Left lung (tissue), 10 donors: ENCODE measurements around the gene TSHZ2. TPM values are rescaled to one million over a fixed set of nuclear protein-coding genes. Genes with fewer than 3 reads are reported as not detected.
"Not testable (repeated sequence)": the region's sequence is repeated elsewhere in the genome, so short reads cannot be mapped to it uniquely, and the experiment has no call there.

Source experiments
- ATAC-seq: fragments of 200-7000 bp; cut with Tn5 transposase; one replicate; pipeline ENCODE4 v1.9.1; 2020; ENCODE audit warnings: moderate library complexity
- DNase-seq, 4 donors: peaks; one replicate each; pipeline ENCODE4 v3.0.0-alpha.2; 2013 to 2020
- H3K27ac ChIP-seq, 2 donors: fragments of 200-600 bp; sonication (generic) in 1 of 2; one replicate each; pipeline versions ENCODE4 v1.5.0 to v1.8.0; 2020 to 2021
- H3K27me3 ChIP-seq, 2 donors: fragments of 200-600 bp; sonication (generic) in 1 of 2; one replicate each; pipeline versions ENCODE4 v1.5.0 to v1.8.0; 2020 to 2021
- H3K36me3 ChIP-seq, 2 donors: fragments of 200-600 bp; sonication (generic) in 1 of 2; one replicate each; pipeline versions ENCODE4 v1.5.0 to v1.8.0; 2020 to 2021
- H3K4me1 ChIP-seq, 2 donors: fragments of 200-600 bp; one replicate each; pipeline ENCODE4 v1.8.0; 2021
- H3K4me3 ChIP-seq, 2 donors: fragments of 200-600 bp; sonication (generic) in 1 of 2; one replicate each; pipeline versions ENCODE4 v1.5.0 to v1.8.0; 2020 to 2021; ENCODE audit warnings: mild to moderate bottlenecking in 1 of 2
- H3K9me3 ChIP-seq, 2 donors: fragments of 200-600 bp; sonication (generic) in 1 of 2; one replicate each; pipeline versions ENCODE4 v1.5.0 to v1.8.0; 2020 to 2021
- CTCF ChIP-seq, 2 donors: fragments of 200-600 bp; sonication (generic) in 1 of 2; IDR thresholded peaks; one replicate each; pipeline versions ENCODE4 v1.5.0 to v1.8.0; 2021; ENCODE audit warnings: antibody characterized with exemption in 2 of 2
- intact Hi-C, 2 donors: fragments of 100-400 bp; cut with DNase I; formaldehyde crosslinking; loops; one replicate each; pipeline versions ENCODE4 v1.11.2 to v1.14.2; 2022
- polyA plus RNA-seq, 6 donors: library from polyadenylated mRNA; unstranded; fragments of 120-200 nt; gene quantifications; one replicate each; pipeline ENCODE4 v1.2.1, GENCODE V29; 2013; ENCODE audit not compliant: insufficient read length in 6 of 6
- total RNA-seq, 2 donors: library from RNA; stranded (reverse); fragmentation: NEBNext Ultra II Directional; extraction: Animal tissue kit (Norgen Biotek cat#: 25700); gene quantifications; one replicate each; pipeline ENCODE4 v1.2.1, GENCODE V29; 2021
- donor health status: DM: no; HTN: yes; CAD: no.
- donor health status: DM: no; HTN: no; CAD: no.

TSHZ2 gene
- total and polyA plus RNA-seq, 8 donors: 7.6 to 20.7 (median 13.9) TPM

- Histone ChIP-seq H3K27me3 (no peaks in the 10 kb centered on the region), H3K9me3 (no peaks in the 10 kb centered on the region), H3K27ac (no peak overlapping the region), H3K4me1 (no peaks in the 10 kb centered on the region), H3K4me3 (no peak overlapping the region), H3K36me3 (no peaks in the 10 kb centered on the region)
- intact Hi-C loops: no loop called here
- TF ChIP-seq CTCF (IDR thresholded peaks at IDR 0.05): no peak
- DNase-seq: no peak
- no peak for ATAC-seq
Measured at GRCh38 chr20:53362736-53363135, 390.6 kb downstream of the TSHZ2 start.

- H3K27ac ChIP-seq: no peak overlapping the region
- intact Hi-C loops: no loop called here
- H3K27me3 ChIP-seq: no peaks in the 10 kb centered on the region
- TF ChIP-seq CTCF (IDR thresholded peaks at IDR 0.05): no peak
- no peaks in the 10 kb centered on the region for H3K36me3 ChIP-seq
- DNase-seq: no peak
- ATAC-seq: no peak
- no peak overlapping the region for H3K4me3 ChIP-seq
- H3K4me1 ChIP-seq: no peaks in the 10 kb centered on the region
- H3K9me3 ChIP-seq: no peaks in the 10 kb centered on the region
Measured at GRCh38 chr20:53364646-53365045, 392.5 kb downstream of the TSHZ2 start.

GRCh38 chr20:53365076-53365475, 392.9 kb downstream of the TSHZ2 start:
- Histone ChIP-seq H3K4me3 (no peak overlapping the region), H3K27ac (no peak overlapping the region), H3K36me3 (no peaks in the 10 kb centered on the region), H3K4me1 (no peaks in the 10 kb centered on the region), H3K27me3 (no peaks in the 10 kb centered on the region), H3K9me3 (no peaks in the 10 kb centered on the region)
- ATAC-seq: no peak
- no peak for TF ChIP-seq CTCF (IDR thresholded peaks at IDR 0.05)
- no peak for DNase-seq
- intact Hi-C loops: no loop called here

GRCh38 chr20:53365539-53366075, 393.4 kb downstream of the TSHZ2 start:
- no peaks in the 10 kb centered on the region for H3K4me1 ChIP-seq
- intact Hi-C loops: no loop called here
- DNase-seq (no peak), ATAC-seq (no peak)
- H3K36me3 ChIP-seq: no peaks in the 10 kb centered on the region
- no peak overlapping the region for H3K4me3 ChIP-seq
- H3K9me3 ChIP-seq: no peaks in the 10 kb centered on the region
- H3K27ac ChIP-seq: no peak overlapping the region
- H3K27me3 ChIP-seq: no peaks in the 10 kb centered on the region
- no peak for TF ChIP-seq CTCF (IDR thresholded peaks at IDR 0.05)

GRCh38 chr20:53366928-53367327, 394.8 kb downstream of the TSHZ2 start:
- ATAC-seq, intact Hi-C loops, H3K27ac ChIP-seq, H3K9me3 ChIP-seq, DNase-seq, H3K4me3 ChIP-seq, H3K4me1 ChIP-seq, H3K27me3 ChIP-seq, H3K36me3 ChIP-seq: not testable (repeated sequence)

GRCh38 chr20:53369871-53370270, 397.7 kb downstream of the TSHZ2 start:
- no peaks in the 10 kb centered on the region for H3K27me3 ChIP-seq
- TF ChIP-seq CTCF (IDR thresholded peaks at IDR 0.05): no peak
- intact Hi-C loops: no loop called here
- H3K4me1 ChIP-seq: no peaks in the 10 kb centered on the region
- no peak overlapping the region for H3K27ac ChIP-seq
- H3K9me3 ChIP-seq: no peaks in the 10 kb centered on the region
- DNase-seq: no peak
- H3K36me3 ChIP-seq: no peaks in the 10 kb centered on the region
- ATAC-seq: no peak
- H3K4me3 ChIP-seq: no peak overlapping the region
